ENCODE measurements around the gene VPS35. TPM values are rescaled to one million over a fixed set of nuclear protein-coding genes. Genes with fewer than 3 reads are reported as not detected.

Gene VPS35
- total RNA-seq, 4 donors from 2014 or later: 48.1 to 96.2 (median 56.1) TPM

- Histone ChIP-seq H3K36me3 (no peaks in the 10 kb centered on the region), H3K4me1 (no peaks in the 10 kb centered on the region), H3K27ac (no peak overlapping the region), H3K27me3 (no peaks in the 10 kb centered on the region), H3K4me3 (no peak overlapping the region), H3K9me3 (no peaks in the 10 kb centered on the region)
- TF ChIP-seq CTCF (IDR thresholded peaks at IDR 0.05) (no peak), POLR2A (IDR thresholded peaks at IDR 0.05) (no peak)
- no peak for DNase-seq
These were observed 38.7 kb upstream of the VPS35 start for GRCh38 chr16:46727630-46728029.

GRCh38 chr16:46727184-46727583 is 38.2 kb upstream of the VPS35 start:
- Histone ChIP-seq H3K4me1 (no peaks in the 10 kb centered on the region), H3K9me3 (no peaks in the 10 kb centered on the region), H3K27ac (no peak overlapping the region), H3K36me3 (no peaks in the 10 kb centered on the region), H3K4me3 (no peak overlapping the region), H3K27me3 (no peaks in the 10 kb centered on the region)
- no peak for DNase-seq
- TF ChIP-seq POLR2A (IDR thresholded peaks at IDR 0.05) (no peak), CTCF (IDR thresholded peaks at IDR 0.05) (no peak)

GRCh38 chr16:46721885-46722284 is 32.9 kb upstream of the VPS35 start:
- Histone ChIP-seq H3K27ac (no peak overlapping the region), H3K27me3 (no peaks in the 10 kb centered on the region), H3K9me3 (no peaks in the 10 kb centered on the region), H3K4me1 (no peaks in the 10 kb centered on the region), H3K36me3 (no peaks in the 10 kb centered on the region), H3K4me3 (no peak overlapping the region)
- DNase-seq: no peak
- TF ChIP-seq CTCF (IDR thresholded peaks at IDR 0.05) (no peak), POLR2A (IDR thresholded peaks at IDR 0.05) (no peak)

- H3K4me1 ChIP-seq: no peaks in the 10 kb centered on the region
- no peaks in the 10 kb centered on the region for H3K36me3 ChIP-seq
- no peak overlapping the region for H3K4me3 ChIP-seq
- TF ChIP-seq POLR2A (IDR thresholded peaks at IDR 0.05) (no peak), CTCF (IDR thresholded peaks at IDR 0.05) (no peak)
- H3K27me3 ChIP-seq: no peaks in the 10 kb centered on the region
- no peak overlapping the region for H3K27ac ChIP-seq
- H3K9me3 ChIP-seq: no peaks in the 10 kb centered on the region
- no peak for DNase-seq
These were observed 31.6 kb upstream of the VPS35 start for GRCh38 chr16:46720619-46721018.

- H3K4me3 ChIP-seq: no peak overlapping the region
- no peak overlapping the region for H3K27ac ChIP-seq
- H3K9me3 ChIP-seq: no peaks in the 10 kb centered on the region
- no peak for DNase-seq
- no peaks in the 10 kb centered on the region for H3K4me1 ChIP-seq
- TF ChIP-seq POLR2A (IDR thresholded peaks at IDR 0.05) (no peak), CTCF (IDR thresholded peaks at IDR 0.05) (no peak)
- no peaks in the 10 kb centered on the region for H3K27me3 ChIP-seq
- no peaks in the 10 kb centered on the region for H3K36me3 ChIP-seq
These were observed 30.6 kb upstream of the VPS35 start for GRCh38 chr16:46719528-46719927.

- no peaks in the 10 kb centered on the region for H3K36me3 ChIP-seq
- H3K4me3 ChIP-seq: no peak overlapping the region
- no peak overlapping the region for H3K27ac ChIP-seq
- H3K9me3 ChIP-seq: no peaks in the 10 kb centered on the region
- TF ChIP-seq CTCF (IDR thresholded peaks at IDR 0.05): no peak
- TF ChIP-seq POLR2A (IDR thresholded peaks at IDR 0.05): no peak
- no peaks in the 10 kb centered on the region for H3K4me1 ChIP-seq
- H3K27me3 ChIP-seq: no peaks in the 10 kb centered on the region
- DNase-seq: no peak
These were observed 29.2 kb upstream of the VPS35 start for GRCh38 chr16:46718214-46718613.
